Stomach (tissue), 9 donors: Measurements from ENCODE around the gene CNTNAP4. TPM values are rescaled to one million over a fixed set of nuclear protein-coding genes. Genes with fewer than 3 reads are reported as not detected.
A peak's percentile ranks its signal among the peaks of the same experiment; 100 is the strongest.

Experiments
- DNase-seq, 2 donors: peaks; one replicate each; pipeline versions ENCODE4 v3.0.0 to v3.0.0-alpha.2; 2013 to 2019
- H3K27ac ChIP-seq, 5 donors: fragments of 200-600 bp in 4 of 5; sonication (generic) in 4 of 5; one replicate each; pipeline ENCODE4 v1.5.1; 2013 to 2019; ENCODE audit warnings: mild to moderate bottlenecking in 1 of 5, moderate library complexity in 1 of 5
- H3K27me3 ChIP-seq, 3 donors: fragments of 200-600 bp; sonication (generic); one replicate each; pipeline ENCODE4 v1.5.1; 2017 to 2019; ENCODE audit warnings: mixed run types in 1 of 3
- H3K36me3 ChIP-seq, 4 donors: fragments of 200-600 bp; sonication (generic); 1 replicate in 3 of 4; 2 replicates in 1 of 4; pipeline ENCODE4 v1.5.1; 2016 to 2019
- H3K4me1 ChIP-seq, 4 donors: fragments of 200-600 bp; sonication (generic); one replicate each; pipeline ENCODE4 v1.5.1; 2016 to 2019
- H3K4me3 ChIP-seq, 4 donors: fragments of 200-600 bp; sonication (generic) in 3 of 4; one replicate each; pipeline ENCODE4 v1.5.1; 2016 to 2019; ENCODE audit warnings: mild to moderate bottlenecking in 1 of 4
- H3K9me3 ChIP-seq, 4 donors: fragments of 200-600 bp; sonication (generic); one replicate each; pipeline ENCODE4 v1.5.1; 2016 to 2019
- CTCF ChIP-seq, 7 experiments: fragments of 450-650 bp in 4 of 7; fragments of 200-600 bp in 3 of 7; sonication (generic) in 3 of 7; IDR thresholded peaks; one replicate each; pipeline ENCODE4 v1.5.1; 2016 to 2019; ENCODE audit warnings: antibody characterized with exemption in 7 of 7, control low read depth in 2 of 7, mild to moderate bottlenecking in 1 of 7
- EP300 ChIP-seq: sonication (generic); formaldehyde crosslinking; IDR thresholded peaks from one replicate; pipeline ENCODE4 v1.6.1; 2017; ENCODE audit warnings: antibody characterized with exemption
- POLR2A ChIP-seq, 4 donors: fragments of 450-650 bp; IDR thresholded peaks; one replicate each; pipeline ENCODE4 v1.6.1; 2016; ENCODE audit warnings: antibody characterized with exemption in 4 of 4, control low read depth in 2 of 4, mild to moderate bottlenecking in 1 of 4, moderate library complexity in 1 of 4
- POLR2AphosphoS5 ChIP-seq, 3 donors: sonication (generic); formaldehyde crosslinking; IDR thresholded peaks; one replicate each; pipeline ENCODE4 v1.6.1; 2016; ENCODE audit warnings: antibody characterized with exemption in 3 of 3
- WGBS, 5 donors: extraction: QIAGEN DNeasy Blood & Tissue Kit in 3 of 5; methylation state at CpG; one replicate each; pipeline versions ENCODE4 v1.1.5 to v1.1.7; 2013 to 2018; 5-methylcytosine and 5-hydroxymethylcytosine counted together
- intact Hi-C: fragments of 100-400 bp; cut with DNase I; formaldehyde crosslinking; loops from one replicate; pipeline ENCODE4 v1.15.1; 2023; ENCODE audit warnings: low total_unique reads
- polyA plus RNA-seq, 3 donors: library from polyadenylated mRNA; stranded (reverse); fragments of 200-250 nt; gene quantifications; one replicate each; pipeline ENCODE4 v1.2.3, GENCODE V29; 2013
- total RNA-seq, 5 donors: library from RNA; depleted of rRNA; stranded (reverse); fragments of >200 nt; gene quantifications; one replicate each; pipeline versions ENCODE4 v1.1.0 to v1.2.3, GENCODE V29; 2014 to 2016
- donor health status: healthy with polysubstance abuse.
- donor health status: Bipolar disorder and iron deficiency.
- donor health status: healthy.

The CNTNAP4 gene
- total and polyA plus RNA-seq, 8 donors = 1.3 TPM; not detected in 7

DNA sequence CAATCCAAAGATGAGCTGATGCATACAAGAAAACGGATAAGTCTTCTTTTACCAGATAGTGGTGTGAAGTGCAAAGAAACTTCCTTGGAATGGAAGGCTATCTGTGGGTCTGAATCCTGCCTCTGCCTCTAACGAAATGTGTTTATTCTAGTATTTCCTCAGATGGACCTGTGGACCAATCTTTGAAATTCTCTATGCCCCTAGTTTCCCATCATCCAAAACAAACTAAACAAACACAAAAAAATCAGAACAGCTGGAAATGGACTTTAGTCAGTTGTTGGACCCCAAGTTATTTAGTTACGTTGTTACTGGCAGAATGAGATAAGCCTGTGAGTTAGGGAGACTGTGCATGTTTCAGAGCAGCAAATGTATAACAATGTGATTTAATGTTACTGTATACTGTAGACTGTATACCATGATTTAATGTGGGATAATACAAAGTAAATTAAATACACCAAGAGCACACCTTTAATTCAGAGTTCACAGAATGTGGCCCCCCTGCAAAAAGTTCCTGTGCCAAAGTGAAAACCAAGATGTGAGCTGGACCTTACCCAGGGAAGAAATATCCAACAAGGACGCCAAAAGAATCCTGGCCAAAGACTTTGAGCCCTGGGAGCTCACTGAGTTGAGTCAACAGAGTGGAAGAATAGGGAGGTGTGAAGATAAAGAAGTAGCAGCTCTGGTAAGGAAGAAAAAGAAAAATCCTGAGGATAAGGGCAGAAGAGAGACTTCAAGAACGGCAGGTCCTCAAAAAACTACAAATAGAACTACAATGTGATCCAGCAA, 255.2 kb downstream of the CNTNAP4 start:
- no peaks in the 10 kb centered on the region for H3K36me3 ChIP-seq

GRCh38 chr16:76539609-76540008, 262.4 kb downstream of the CNTNAP4 start:
- Histone ChIP-seq H3K27me3 (no peaks in the 10 kb centered on the region), H3K36me3 (no peaks in the 10 kb centered on the region), H3K4me3 (no peak overlapping the region), H3K9me3 (no peaks in the 10 kb centered on the region), H3K27ac (no peak overlapping the region), H3K4me1 (no peaks in the 10 kb centered on the region)
- TF ChIP-seq POLR2AphosphoS5 (IDR thresholded peaks at IDR 0.05) (no peak), CTCF (IDR thresholded peaks at IDR 0.05) (no peak), EP300 (no peak), POLR2A (IDR thresholded peaks at IDR 0.05) (no peak)
- no peak for DNase-seq
- 58 to 70% (median 64%) methylated on average over 3 of the region's 3 CpGs for WGBS, 5 donors
- intact Hi-C loops = no loop called here

More for the DNA sequence above, 255.2 kb downstream of the CNTNAP4 start:
- Histone ChIP-seq H3K4me1 (no peaks in the 10 kb centered on the region), H3K27me3 (no peaks in the 10 kb centered on the region), H3K9me3 (no peaks in the 10 kb centered on the region), H3K27ac (no peak overlapping the region), H3K4me3 (no peak overlapping the region)
- DNase-seq = no peak
- WGBS, 5 donors = 25 to 43% (median 35%) methylated on average over 5 of the region's 5 CpGs
- intact Hi-C loops = no loop called here
- TF ChIP-seq EP300 (no peak), POLR2AphosphoS5 (IDR thresholded peaks at IDR 0.05) (no peak), CTCF (IDR thresholded peaks at IDR 0.05) (no peak), POLR2A (IDR thresholded peaks at IDR 0.05) (no peak)

- H3K27me3 ChIP-seq = no peaks in the 10 kb centered on the region
- peak in 1 of 2 donors; percentile 15 for DNase-seq
- TF ChIP-seq POLR2AphosphoS5 (IDR thresholded peaks at IDR 0.05) (no peak), POLR2A (IDR thresholded peaks at IDR 0.05) (no peak), EP300 (no peak), CTCF (IDR thresholded peaks at IDR 0.05) (no peak)
- WGBS, 5 donors = 33 to 59% (median 48%) methylated on average over 1 of the region's 1 CpG
- H3K27ac ChIP-seq = no peak overlapping the region
- no peaks in the 10 kb centered on the region for H3K9me3 ChIP-seq
- H3K4me1 ChIP-seq = no peaks in the 10 kb centered on the region
- no peak overlapping the region for H3K4me3 ChIP-seq
- H3K36me3 ChIP-seq = no peaks in the 10 kb centered on the region
- intact Hi-C loops = no loop called here
These were observed 263.9 kb downstream of the CNTNAP4 start for GRCh38 chr16:76541070-76541469.

DNA sequence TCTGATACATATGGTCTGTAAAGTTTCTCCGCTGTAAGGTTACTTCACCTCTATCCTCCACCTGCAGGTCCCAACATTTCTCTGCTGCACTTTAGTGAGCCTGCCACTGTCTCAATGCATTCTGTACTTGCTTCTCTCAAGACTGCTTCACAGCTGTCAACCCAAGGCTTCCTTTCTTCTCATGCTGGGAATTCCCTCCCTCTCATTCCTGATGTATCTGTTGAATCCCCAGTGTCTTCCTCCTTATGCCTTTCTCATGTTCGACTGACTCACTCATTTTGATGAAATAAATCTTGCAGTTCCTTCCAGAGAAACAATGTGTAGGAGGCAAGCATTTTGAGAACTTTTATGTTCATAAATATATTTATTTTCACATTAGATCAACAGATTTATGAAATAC, 288.3 kb downstream of the CNTNAP4 start:
- no peaks in the 10 kb centered on the region for H3K27me3 ChIP-seq
- H3K4me3 ChIP-seq = no peak overlapping the region
- no peak for DNase-seq
- H3K4me1 ChIP-seq = no peaks in the 10 kb centered on the region
- H3K27ac ChIP-seq = no peak overlapping the region
- no peaks in the 10 kb centered on the region for H3K9me3 ChIP-seq
- intact Hi-C loops = no loop called here
- 76 to 92% (median 86%) methylated on average over 2 of the region's 2 CpGs for WGBS, 5 donors
- TF ChIP-seq POLR2A (IDR thresholded peaks at IDR 0.05) = no peak
- no peak for TF ChIP-seq POLR2AphosphoS5 (IDR thresholded peaks at IDR 0.05)
- no peak for TF ChIP-seq EP300
- no peak for TF ChIP-seq CTCF (IDR thresholded peaks at IDR 0.05)
- H3K36me3 ChIP-seq = no peaks in the 10 kb centered on the region
